Skin of body (tissue), 2 donors: Measurements from ENCODE around the gene IGSF3. TPM values are rescaled to one million over a fixed set of nuclear protein-coding genes. Genes with fewer than 3 reads are reported as not detected.

Experiments
- DNase-seq: peaks from one replicate; lab custom pipeline; 2025; lab: John Stamatoyannopoulos, UW
- total RNA-seq: library from RNA; depleted of rRNA; stranded (reverse); fragments of >200 nt; gene quantifications from one replicate; pipeline ENCODE4 v1.2.3, GENCODE V29; 2014

Gene IGSF3
- 47.0 TPM for total RNA-seq

- DNase-seq = no peak
These were observed at the start of gene IGSF3 for GRCh38 chr1:116667575-116668105. Gene IGSF3 (minus strand): TSS chr1:116667733. CDS start chr1:116666326, 1,407 bp downstream.

- no peak for DNase-seq
These were observed 49.8 kb upstream of the IGSF3 start for GRCh38 chr1:116717318-116717717.

- no peak for DNase-seq
These were observed 48.9 kb upstream of the IGSF3 start for GRCh38 chr1:116716391-116716790.

GRCh38 chr1:116713474-116713873 is 45.9 kb upstream of the IGSF3 start:
- DNase-seq = no peak

- DNase-seq = no peak
These were observed 45.0 kb upstream of the IGSF3 start for GRCh38 chr1:116712510-116712909.

GRCh38 chr1:116711263-116711840 is 43.8 kb upstream of the IGSF3 start:
- no peak for DNase-seq

GRCh38 chr1:116710420-116711262 is 43.1 kb upstream of the IGSF3 start:
- no peak for DNase-seq

- no peak for DNase-seq
These were observed 42.2 kb upstream of the IGSF3 start for GRCh38 chr1:116709666-116710167.

GRCh38 chr1:116708255-116708900 is 40.8 kb upstream of the IGSF3 start:
- DNase-seq = no peak

- no peak for DNase-seq
These were observed 39.3 kb upstream of the IGSF3 start for GRCh38 chr1:116706841-116707240.

GRCh38 chr1:116706123-116706522 is 38.6 kb upstream of the IGSF3 start:
- DNase-seq = no peak

- no peak for DNase-seq
These were observed 36.7 kb upstream of the IGSF3 start for GRCh38 chr1:116704278-116704677.

- DNase-seq = no peak
These were observed 32.1 kb upstream of the IGSF3 start for GRCh38 chr1:116699605-116700004.

GRCh38 chr1:116698244-116698595 is 30.7 kb upstream of the IGSF3 start:
- no peak for DNase-seq

- no peak for DNase-seq
These were observed 30.2 kb upstream of the IGSF3 start for GRCh38 chr1:116697548-116698243.

GRCh38 chr1:116694524-116694923 is 27.0 kb upstream of the IGSF3 start:
- no peak for DNase-seq

- DNase-seq = no peak
These were observed 26.4 kb upstream of the IGSF3 start for GRCh38 chr1:116693759-116694480.

GRCh38 chr1:116692879-116693278 is 25.3 kb upstream of the IGSF3 start:
- peak; percentile 36 for DNase-seq

GRCh38 chr1:116690849-116691406 is 23.4 kb upstream of the IGSF3 start:
- peak; percentile 96 for DNase-seq

- no peak for DNase-seq
These were observed 22.9 kb upstream of the IGSF3 start for GRCh38 chr1:116690396-116690848.
